ENCODE measurements around the gene CAMK1.
A peak's percentile ranks its signal among the peaks of the same experiment; 100 is the strongest.

- TF ChIP-seq POLR2A (IDR thresholded peaks at IDR 0.05; ENCODE audit: extremely low read depth, insufficient read length) (peak; percentile 22), CTCF (IDR thresholded peaks at IDR 0.05; ENCODE audit: low read depth, low read length) (no peak), MAX (IDR thresholded peaks at IDR 0.05; ENCODE audit: low read depth, low read length) (0 out of 2 replicates have a peak, but pooled peaks have one; percentile 3)
Observed at GRCh38 chr3:9779721-9780457, 10.1 kb upstream of the CAMK1 start.
